Glomerular endothelial cell (primary cell): ENCODE data around the gene ABHD16A. TPM values are rescaled to one million over a fixed set of nuclear protein-coding genes. Genes with fewer than 3 reads are reported as not detected.

Experiments
- DNase-seq: peaks from one replicate; pipeline ENCODE4 v3.0.0-alpha.2; 2011; ENCODE audit warnings: low read depth, low spot score; ENCODE audit errors: extremely low read depth
- total RNA-seq: library from RNA; depleted of rRNA; stranded (reverse); fragments of >200 nt; gene quantifications from 2 replicates; pipeline ENCODE4 v1.2.3, GENCODE V29; 2015

ABHD16A gene
- total RNA-seq, 1 donor from 2014 or later = 49.2 TPM

GRCh38 chr6:31690231-31691077 is 12.7 kb downstream of the ABHD16A start:
- DNase-seq = no peak

GRCh38 chr6:31689249-31690110 is 13.6 kb downstream of the ABHD16A start:
- no peak for DNase-seq

GRCh38 chr6:31687860-31688693 is 15.0 kb downstream of the ABHD16A start:
- no peak for DNase-seq

GRCh38 chr6:31687321-31687720 is 15.8 kb downstream of the ABHD16A start:
- DNase-seq = no peak

GRCh38 chr6:31686483-31686882 is 16.6 kb downstream of the ABHD16A start:
- DNase-seq = no peak

GRCh38 chr6:31683591-31683990 is 19.5 kb downstream of the ABHD16A start:
- DNase-seq = no peak

- no peak for DNase-seq
Observed at GRCh38 chr6:31681135-31681671, 21.9 kb downstream of the ABHD16A start.

- DNase-seq = no peak
Observed at GRCh38 chr6:31680226-31681134, 22.6 kb downstream of the ABHD16A start, which contains the start of gene LY6G5C. Gene LY6G5C (minus strand): TSS chr6:31681067. CDS start chr6:31680373, 694 bp downstream.

- no peak for DNase-seq
Observed at GRCh38 chr6:31677955-31678354, 25.2 kb downstream of the ABHD16A start.

- DNase-seq = no peak
Observed at GRCh38 chr6:31676904-31677303, 26.2 kb downstream of the ABHD16A start.

- DNase-seq = no peak
Observed at GRCh38 chr6:31676322-31676903, 26.7 kb downstream of the ABHD16A start.

- DNase-seq = no peak
Observed at GRCh38 chr6:31669676-31670075, 33.4 kb downstream of the ABHD16A start, which contains the start of gene LY6G5B. Gene LY6G5B (plus strand): TSS chr6:31669976. CDS start chr6:31670951, 975 bp downstream.

GRCh38 chr6:31666337-31666965 is 36.7 kb downstream of the ABHD16A start:
- DNase-seq = no peak

- peak; percentile 75 for DNase-seq
Observed at GRCh38 chr6:31665501-31666336, 37.4 kb downstream of the ABHD16A start, which contains the start of gene CSNK2B. Gene CSNK2B (plus strand): TSS chr6:31666080. CDS start chr6:31666832, 752 bp downstream.

- DNase-seq = peak; percentile 80
Observed at GRCh38 chr6:31664790-31665500, 38.2 kb downstream of the ABHD16A start, which contains the start of gene GPANK1. Gene GPANK1 (minus strand): TSS chr6:31664997. CDS start chr6:31664478, 519 bp downstream.

- no peak for DNase-seq
Observed at GRCh38 chr6:31663961-31664789, 38.9 kb downstream of the ABHD16A start.
